Measurements from ENCODE around the gene BOLA3. TPM values are rescaled to one million over a fixed set of nuclear protein-coding genes. Genes with fewer than 3 reads are reported as not detected.
"Not testable (repeated sequence)": the region's sequence is repeated elsewhere in the genome, so short reads cannot be mapped to it uniquely, and the experiment has no call there.

Gene BOLA3
- total RNA-seq, 1 experiment from 2014 or later, result 152 TPM

GRCh38 chr2:74102516-74102915, 45.2 kb downstream of the BOLA3 start:
- no peak for DNase-seq (ENCODE audit: low read depth)

DNA sequence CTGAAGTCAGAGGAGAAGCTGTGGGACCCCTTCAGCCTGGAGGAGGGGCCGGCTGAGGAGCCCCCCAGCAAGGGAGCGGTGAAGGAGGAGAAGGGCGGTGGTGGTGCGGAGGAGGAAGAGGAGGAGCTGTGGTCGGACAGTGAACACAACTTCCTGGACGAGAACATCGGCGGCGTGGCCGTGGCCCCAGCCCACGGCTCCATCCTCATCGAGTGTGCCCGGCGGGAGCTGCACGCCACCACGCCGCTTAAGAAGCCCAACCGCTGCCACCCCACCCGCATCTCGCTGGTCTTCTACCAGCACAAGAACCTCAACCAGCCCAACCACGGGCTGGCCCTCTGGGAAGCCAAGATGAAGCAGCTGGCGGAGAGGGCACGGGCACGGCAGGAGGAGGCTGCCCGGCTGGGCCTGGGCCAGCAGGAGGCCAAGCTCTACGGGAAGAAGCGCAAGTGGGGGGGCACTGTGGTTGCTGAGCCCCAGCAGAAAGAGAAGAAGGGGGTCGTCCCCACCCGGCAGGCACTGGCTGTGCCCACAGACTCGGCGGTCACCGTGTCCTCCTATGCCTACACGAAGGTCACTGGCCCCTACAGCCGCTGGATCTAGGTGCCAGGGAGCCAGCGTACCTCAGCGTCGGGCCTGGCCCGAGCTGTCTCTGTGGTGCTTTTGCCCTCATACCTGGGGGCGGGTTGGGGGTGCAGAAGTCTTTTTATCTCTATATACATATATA, 46.0 kb downstream of the BOLA3 start:
- DNase-seq (ENCODE audit: low read depth), result no peak

DNA sequence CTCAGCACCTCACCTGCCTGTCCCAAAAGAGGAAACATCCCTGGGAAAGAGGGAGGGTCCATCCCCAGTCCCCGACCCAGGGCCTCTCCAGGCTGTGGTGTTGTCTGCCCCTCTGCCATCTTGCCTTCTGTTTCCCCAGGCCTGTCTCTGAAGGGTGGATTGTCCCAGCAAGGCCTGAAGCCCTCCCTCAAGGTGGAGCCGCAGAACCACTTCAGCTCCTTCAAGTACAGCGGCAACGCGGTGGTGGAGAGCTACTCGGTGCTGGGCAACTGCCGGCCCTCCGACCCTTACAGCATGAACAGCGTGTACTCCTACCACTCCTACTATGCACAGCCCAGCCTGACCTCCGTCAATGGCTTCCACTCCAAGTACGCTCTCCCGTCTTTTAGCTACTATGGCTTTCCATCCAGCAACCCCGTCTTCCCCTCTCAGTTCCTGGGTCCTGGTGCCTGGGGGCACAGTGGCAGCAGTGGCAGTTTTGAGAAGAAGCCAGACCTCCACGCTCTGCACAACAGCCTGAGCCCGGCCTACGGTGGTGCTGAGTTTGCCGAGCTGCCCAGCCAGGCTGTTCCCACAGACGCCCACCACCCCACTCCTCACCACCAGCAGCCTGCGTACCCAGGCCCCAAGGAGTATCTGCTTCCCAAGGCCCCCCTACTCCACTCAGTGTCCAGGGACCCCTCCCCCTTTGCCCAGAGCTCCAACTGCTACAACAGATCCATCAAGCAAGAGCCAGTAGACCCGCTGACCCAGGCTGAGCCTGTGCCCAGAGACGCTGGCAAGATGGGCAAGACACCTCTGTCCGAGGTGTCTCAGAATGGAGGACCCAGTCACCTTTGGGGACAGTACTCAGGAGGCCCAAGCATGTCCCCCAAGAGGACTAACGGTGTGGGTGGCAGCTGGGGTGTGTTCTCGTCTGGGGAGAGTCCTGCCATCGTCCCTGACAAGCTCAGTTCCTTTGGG, 47.2 kb downstream of the BOLA3 start:
- DNase-seq (ENCODE audit: low read depth), result no peak

- DNase-seq (ENCODE audit: low read depth), result no peak
Measured at GRCh38 chr2:74099835-74100234, 47.9 kb downstream of the BOLA3 start.

DNA sequence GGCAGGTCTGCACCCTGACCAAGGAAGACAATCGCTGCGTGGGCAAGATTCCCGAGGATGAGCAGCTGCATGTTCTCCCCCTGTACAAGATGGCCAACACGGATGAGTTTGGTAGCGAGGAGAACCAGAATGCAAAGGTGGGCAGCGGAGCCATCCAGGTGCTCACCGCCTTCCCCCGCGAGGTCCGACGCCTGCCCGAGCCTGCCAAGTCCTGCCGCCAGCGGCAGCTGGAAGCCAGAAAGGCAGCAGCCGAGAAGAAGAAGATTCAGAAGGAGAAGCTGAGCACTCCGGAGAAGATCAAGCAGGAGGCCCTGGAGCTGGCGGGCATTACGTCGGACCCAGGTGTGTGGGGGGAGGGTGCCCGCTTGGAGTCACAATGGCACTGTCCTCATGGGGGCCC, 48.4 kb downstream of the BOLA3 start:
- no peak for DNase-seq (ENCODE audit: low read depth)

GRCh38 chr2:74097574-74097973, 50.1 kb downstream of the BOLA3 start:
- DNase-seq (ENCODE audit: low read depth), result no peak

GRCh38 chr2:74096052-74096451, 51.7 kb downstream of the BOLA3 start:
- DNase-seq (ENCODE audit: low read depth), result no peak

- no peak for DNase-seq (ENCODE audit: low read depth)
Measured at GRCh38 chr2:74095632-74096031, 52.1 kb downstream of the BOLA3 start.

DNA sequence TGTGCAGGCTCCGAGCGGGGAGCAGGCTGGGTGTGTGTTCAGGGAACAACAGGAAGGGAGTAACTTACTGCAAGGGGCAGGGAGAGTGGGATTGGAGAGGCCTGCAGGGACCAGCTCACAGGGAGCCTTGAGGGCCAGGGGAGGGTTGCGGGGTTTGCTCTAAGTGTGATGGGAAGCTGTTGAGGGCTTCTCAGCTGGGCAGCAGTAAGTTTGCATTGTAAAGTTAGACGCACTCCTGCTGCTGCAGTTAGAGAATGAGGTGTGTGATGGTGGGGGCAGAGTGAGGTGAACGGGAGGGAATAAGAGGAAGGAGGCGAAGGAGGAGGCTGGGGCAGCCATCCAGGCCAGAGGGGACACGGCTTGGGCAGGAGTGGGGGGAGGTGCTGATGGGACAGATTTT, 53.4 kb downstream of the BOLA3 start:
- DNase-seq (ENCODE audit: low read depth), result no peak

DNA sequence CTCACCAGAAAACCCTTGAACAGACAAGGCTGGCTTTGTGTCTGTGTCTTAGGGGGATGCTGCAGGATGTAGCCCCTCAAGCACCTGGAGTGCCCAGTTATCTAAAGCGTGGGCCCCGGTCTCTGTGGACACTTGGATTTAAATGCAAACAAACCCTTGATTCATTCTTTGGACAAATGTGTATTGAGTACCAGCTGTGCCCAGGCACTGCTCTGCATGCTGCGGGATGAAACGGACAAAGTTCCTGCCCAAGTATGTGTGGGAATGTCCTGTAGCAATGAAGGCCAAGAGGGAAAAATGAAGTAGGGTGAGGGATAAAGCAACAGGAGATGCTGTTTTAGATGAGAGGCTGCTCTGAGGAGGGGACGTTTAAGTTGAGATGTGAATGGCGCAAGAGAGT, 53.9 kb downstream of the BOLA3 start:
- DNase-seq (ENCODE audit: low read depth), result no peak

- DNase-seq (ENCODE audit: low read depth), result no peak
Measured at GRCh38 chr2:74093426-74093825, 54.3 kb downstream of the BOLA3 start.

DNA sequence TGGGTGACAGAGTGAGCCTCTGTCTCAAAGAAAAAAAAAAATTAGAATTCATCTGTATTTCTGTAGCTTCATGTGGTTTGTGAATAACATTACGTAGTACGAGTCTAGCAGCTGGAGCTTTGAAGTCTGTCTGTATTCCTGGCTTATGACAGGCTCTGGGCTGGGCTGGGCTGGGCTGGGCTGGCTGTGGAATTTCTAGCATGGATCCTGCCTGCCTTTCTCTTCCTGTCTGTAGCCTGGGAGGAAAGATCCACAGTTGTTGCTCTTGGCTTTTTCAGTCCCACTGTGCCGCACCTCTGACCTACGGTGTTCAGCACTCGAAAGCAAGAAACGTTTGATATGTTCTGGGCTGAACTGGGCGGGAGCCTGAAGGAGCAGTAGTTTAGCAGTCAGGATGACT, 55.4 kb downstream of the BOLA3 start:
- DNase-seq (ENCODE audit: low read depth), result no peak

- DNase-seq (ENCODE audit: low read depth), result no peak
Measured at GRCh38 chr2:74091391-74091790, 56.3 kb downstream of the BOLA3 start.

DNA sequence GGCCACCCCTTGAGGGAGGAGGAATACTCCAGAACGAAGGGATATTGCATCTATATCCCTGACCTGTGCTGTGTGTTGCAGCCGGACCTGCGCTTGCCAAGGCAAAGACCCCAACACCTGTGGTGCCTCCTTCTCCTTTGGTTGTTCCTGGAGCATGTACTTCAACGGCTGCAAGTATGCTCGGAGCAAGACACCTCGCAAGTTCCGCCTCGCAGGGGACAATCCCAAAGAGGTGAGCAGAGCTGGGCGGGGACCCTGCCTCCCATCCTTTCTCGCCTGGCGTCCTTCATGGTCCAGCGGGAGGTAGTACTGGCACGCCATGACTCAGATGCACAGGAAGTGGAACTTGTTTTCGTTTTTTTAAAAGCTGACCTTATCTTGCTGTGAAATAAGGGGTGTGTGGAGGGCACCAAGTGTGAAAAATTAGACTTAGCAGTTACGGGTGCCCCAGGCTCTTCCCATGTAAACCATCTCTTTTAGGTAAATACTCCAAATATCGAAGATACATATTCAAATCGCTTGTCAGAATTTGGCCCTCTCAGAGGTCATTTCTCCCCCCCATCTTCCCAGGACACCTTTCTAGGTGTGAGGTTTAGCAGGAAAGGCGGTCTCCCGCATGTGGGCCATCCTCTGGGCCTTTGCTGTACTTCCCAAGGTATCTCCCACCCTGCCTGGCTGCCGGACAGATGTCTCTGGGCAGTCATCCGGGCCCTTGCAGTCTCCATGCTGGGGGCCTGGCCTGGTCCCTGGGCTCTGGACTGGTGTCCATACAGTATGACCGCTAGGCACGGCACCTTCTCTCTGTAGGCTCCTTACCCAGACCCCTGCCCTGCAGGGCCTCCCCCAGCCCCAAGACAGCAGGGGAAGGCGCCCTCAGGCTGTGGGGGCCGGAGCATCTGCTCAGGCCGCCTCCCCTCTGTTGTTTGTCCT, 57.6 kb downstream of the BOLA3 start:
- no peak for DNase-seq (ENCODE audit: low read depth)

- not testable (repeated sequence) for DNase-seq (ENCODE audit: low read depth)
Measured at GRCh38 chr2:74088676-74089075, 59.0 kb downstream of the BOLA3 start.

DNA sequence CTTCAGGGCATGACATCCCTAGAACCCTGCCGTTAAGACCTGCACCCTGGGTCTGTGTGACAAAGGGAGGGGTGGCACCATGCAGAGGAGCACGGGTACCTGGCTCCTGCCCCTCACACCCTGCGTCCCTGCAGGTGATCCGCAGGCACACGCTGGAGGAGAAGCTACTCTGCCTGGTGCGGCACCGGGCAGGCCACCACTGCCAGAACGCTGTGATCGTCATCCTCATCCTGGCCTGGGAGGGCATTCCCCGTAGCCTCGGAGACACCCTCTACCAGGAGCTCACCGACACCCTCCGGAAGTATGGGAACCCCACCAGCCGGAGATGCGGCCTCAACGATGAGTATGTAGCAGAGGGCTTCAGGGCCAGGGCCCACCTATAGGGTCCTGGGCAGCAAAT, 60.0 kb downstream of the BOLA3 start:
- DNase-seq (ENCODE audit: low read depth), result no peak

- no peak for DNase-seq (ENCODE audit: low read depth)
Measured at GRCh38 chr2:74086021-74086420, 61.7 kb downstream of the BOLA3 start.

Other genes starting within 250 kb of the BOLA3 start
- gene DGUOK, start 221.0 kb downstream of the BOLA3 start, total RNA-seq (2014; rRNA removed; shearing (Covaris generic)), result 52.2 and 63.4 TPM in 2 replicates
- gene TET3, start 163.0 kb downstream of the BOLA3 start, total RNA-seq (2014; rRNA removed; shearing (Covaris generic)), result 2.2 and 2.9 TPM in 2 replicates
- gene MOB1A, start 31.0 kb upstream of the BOLA3 start, total RNA-seq (2014; rRNA removed; shearing (Covaris generic)), result 101 and 164 TPM in 2 replicates
- gene MTHFD2, start 50.7 kb upstream of the BOLA3 start, total RNA-seq (2014; rRNA removed; shearing (Covaris generic)), result 90.0 and 90.7 TPM in 2 replicates
- 0.17 TPM in 1 of 2 replicates, not detected in the other for gene SLC4A5, start 195.5 kb upstream of the BOLA3 start, total RNA-seq (2014; rRNA removed; shearing (Covaris generic))
- 74.5 and 74.8 TPM in 2 replicates for gene DCTN1, start 232.4 kb upstream of the BOLA3 start, total RNA-seq (2014; rRNA removed; shearing (Covaris generic))